ENCODE measurements around the gene SMAD1. TPM values are rescaled to one million over a fixed set of nuclear protein-coding genes. Genes with fewer than 3 reads are reported as not detected.
A peak's percentile ranks its signal among the peaks of the same experiment; 100 is the strongest.

Gene SMAD1
- total RNA-seq, 1 experiment from 2014 or later: 27.9 TPM

DNA sequence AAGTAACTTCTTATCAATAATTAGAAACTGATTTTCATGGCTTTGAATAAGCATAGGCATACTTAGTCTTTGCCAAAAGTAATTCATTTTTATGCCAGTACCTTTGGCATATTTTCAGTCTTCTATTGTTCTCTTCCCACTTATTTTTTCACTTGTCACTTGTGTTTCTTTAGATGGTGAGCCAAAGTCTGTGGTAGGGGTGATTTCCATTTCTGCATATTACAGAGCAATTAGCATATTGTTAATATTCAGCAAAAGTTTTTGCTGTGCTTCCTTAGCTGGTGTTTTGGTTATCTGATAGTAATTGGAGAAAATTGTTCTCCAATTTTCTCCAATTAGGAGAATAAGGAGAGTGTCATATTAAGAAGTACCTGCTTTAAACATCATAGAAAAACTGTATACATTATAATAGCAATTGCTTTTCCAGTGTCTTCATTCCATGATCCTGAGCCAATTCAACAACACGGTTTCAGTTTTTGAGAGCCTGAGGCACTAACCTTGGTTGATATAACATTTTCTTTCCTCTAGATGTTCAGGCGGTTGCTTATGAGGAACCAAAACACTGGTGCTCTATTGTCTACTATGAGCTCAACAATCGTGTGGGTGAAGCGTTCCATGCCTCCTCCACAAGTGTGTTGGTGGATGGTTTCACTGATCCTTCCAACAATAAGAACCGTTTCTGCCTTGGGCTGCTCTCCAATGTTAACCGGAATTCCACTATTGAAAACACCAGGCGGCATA is 64.7 kb downstream of the SMAD1 start:
- Mint-ChIP-seq H3K4me3 (ENCODE audit: unreplicated experiment) (peak overlapping the region; percentile 70), H3K4me1 (ENCODE audit: insufficient read depth, unreplicated experiment) (peaks cover 31% of the 10 kb centered on the region), H3K36me3 (ENCODE audit: insufficient read depth, unreplicated experiment) (peaks cover 31% of the 10 kb centered on the region), H3K9me3 (ENCODE audit: unreplicated experiment) (no peaks in the 10 kb centered on the region), H3K27me3 (ENCODE audit: insufficient read depth, unreplicated experiment) (no peaks in the 10 kb centered on the region), H3K27ac (ENCODE audit: low read depth, unreplicated experiment) (peak overlapping the region; percentile 87)
- DNase-seq (ENCODE audit: unreplicated experiment): peak; percentile 41
- TF ChIP-seq, protein P1, sequence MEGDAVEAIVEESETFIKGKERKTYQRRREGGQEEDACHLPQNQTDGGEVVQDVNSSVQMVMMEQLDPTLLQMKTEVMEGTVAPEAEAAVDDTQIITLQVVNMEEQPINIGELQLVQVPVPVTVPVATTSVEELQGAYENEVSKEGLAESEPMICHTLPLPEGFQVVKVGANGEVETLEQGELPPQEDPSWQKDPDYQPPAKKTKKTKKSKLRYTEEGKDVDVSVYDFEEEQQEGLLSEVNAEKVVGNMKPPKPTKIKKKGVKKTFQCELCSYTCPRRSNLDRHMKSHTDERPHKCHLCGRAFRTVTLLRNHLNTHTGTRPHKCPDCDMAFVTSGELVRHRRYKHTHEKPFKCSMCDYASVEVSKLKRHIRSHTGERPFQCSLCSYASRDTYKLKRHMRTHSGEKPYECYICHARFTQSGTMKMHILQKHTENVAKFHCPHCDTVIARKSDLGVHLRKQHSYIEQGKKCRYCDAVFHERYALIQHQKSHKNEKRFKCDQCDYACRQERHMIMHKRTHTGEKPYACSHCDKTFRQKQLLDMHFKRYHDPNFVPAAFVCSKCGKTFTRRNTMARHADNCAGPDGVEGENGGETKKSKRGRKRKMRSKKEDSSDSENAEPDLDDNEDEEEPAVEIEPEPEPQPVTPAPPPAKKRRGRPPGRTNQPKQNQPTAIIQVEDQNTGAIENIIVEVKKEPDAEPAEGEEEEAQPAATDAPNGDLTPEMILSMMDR (IDR thresholded peaks at IDR 0.05; ENCODE audit: unreplicated experiment): no peak
- ChIA-PET CTCF (interaction anchor here (0.6 to 2.1 kb wide), 6 partner anchors 10 to 364 kb away, joined by 3 to 15 read pairs (median 4); partner anchors contain the start of gene SMAD1), POLR2A (interaction anchor here (0.6 to 3.3 kb wide), 20 partner anchors 11 to 505 kb away, joined by 3 to 49 read pairs (median 4); partner anchors contain the start of genes ABCE1, ANAPC10, MMAA and SMAD1)
- intact Hi-C loops (cut with micrococcal nuclease): no loop called here
- no TSS peak for BruUV-seq (replicated peaks)

DNA sequence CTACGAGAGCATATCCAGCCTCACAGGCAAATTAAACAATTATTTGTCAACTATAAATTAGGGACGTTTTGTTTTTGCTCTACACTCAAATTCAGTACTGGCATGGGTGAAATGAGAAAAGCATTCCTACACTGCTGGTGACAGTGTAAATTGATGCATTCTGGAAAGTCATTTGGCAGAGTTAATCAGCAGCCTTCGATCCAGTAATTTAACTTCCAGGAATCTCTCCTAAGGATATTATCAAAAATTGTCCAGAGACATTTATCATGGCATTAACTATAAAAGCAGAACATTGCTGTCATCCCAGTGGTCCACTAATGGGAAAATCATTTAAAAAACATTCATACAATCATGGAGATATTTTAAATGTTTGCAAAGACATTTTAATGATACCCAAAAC is 70.0 kb downstream of the SMAD1 start:
- intact Hi-C loops (cut with micrococcal nuclease): no loop called here
- ChIA-PET CTCF (no interaction called here), POLR2A (interaction anchor here (0.7 kb wide), 1 partner anchor 38 kb away, joined by 3 read pairs; no protein-coding TSS in a partner anchor)
- no peaks in the 10 kb centered on the region for H3K9me3 Mint-ChIP-seq (ENCODE audit: unreplicated experiment)
- no TSS peak for BruUV-seq (replicated peaks)
- H3K4me1 Mint-ChIP-seq (ENCODE audit: insufficient read depth, unreplicated experiment): peaks cover 15% of the 10 kb centered on the region
- TF ChIP-seq, protein P1 (IDR thresholded peaks at IDR 0.05; ENCODE audit: unreplicated experiment): no peak
- no peak overlapping the region for H3K4me3 Mint-ChIP-seq (ENCODE audit: unreplicated experiment)
- H3K27me3 Mint-ChIP-seq (ENCODE audit: insufficient read depth, unreplicated experiment): no peaks in the 10 kb centered on the region
- no peak for DNase-seq (ENCODE audit: unreplicated experiment)
- H3K27ac Mint-ChIP-seq (ENCODE audit: low read depth, unreplicated experiment): no peak overlapping the region
- peaks cover 45% of the 10 kb centered on the region for H3K36me3 Mint-ChIP-seq (ENCODE audit: insufficient read depth, unreplicated experiment)

DNA sequence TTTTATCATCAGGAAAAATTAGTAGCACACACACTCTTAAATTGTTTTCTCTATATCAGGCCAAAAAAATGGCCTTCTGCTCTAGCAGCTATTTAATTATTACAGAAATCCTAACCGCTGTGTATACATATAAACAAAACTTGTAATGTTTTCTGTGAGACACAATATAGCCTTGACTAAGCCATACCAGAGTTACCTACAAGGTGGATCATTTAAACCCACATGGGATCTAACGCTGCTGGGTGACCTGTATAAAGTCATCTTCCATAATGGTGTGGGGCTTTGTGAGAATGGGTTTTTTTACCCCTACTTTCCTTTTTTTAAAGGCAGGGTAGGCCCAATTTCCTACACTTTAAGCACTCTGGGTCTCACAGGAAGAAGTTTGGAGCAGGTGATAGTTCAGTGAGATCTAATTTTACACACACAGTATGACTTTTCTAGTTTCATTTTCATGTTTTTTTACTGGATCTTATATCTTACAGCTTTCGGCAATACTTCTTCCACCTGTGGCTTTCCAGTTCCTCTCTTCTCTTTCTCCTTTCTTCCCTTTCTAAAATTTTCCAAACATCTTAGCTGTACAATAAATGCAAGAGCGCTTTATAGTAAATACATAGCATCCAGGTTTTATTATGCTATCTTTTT is 70.6 kb downstream of the SMAD1 start:
- CTCF ChIA-PET: interaction anchor here (0.6 to 2.2 kb wide), 3 partner anchors 18 to 374 kb away, joined by 3 to 11 read pairs (median 4); no protein-coding TSS in a partner anchor
- no peaks in the 10 kb centered on the region for H3K9me3 Mint-ChIP-seq (ENCODE audit: unreplicated experiment)
- TF ChIP-seq, protein P1 (IDR thresholded peaks at IDR 0.05; ENCODE audit: unreplicated experiment): no peak
- H3K27me3 Mint-ChIP-seq (ENCODE audit: insufficient read depth, unreplicated experiment): no peaks in the 10 kb centered on the region
- peaks cover 43% of the 10 kb centered on the region for H3K36me3 Mint-ChIP-seq (ENCODE audit: insufficient read depth, unreplicated experiment)
- peaks cover 12% of the 10 kb centered on the region for H3K4me1 Mint-ChIP-seq (ENCODE audit: insufficient read depth, unreplicated experiment)
- no peak overlapping the region for H3K27ac Mint-ChIP-seq (ENCODE audit: low read depth, unreplicated experiment)
- no peak overlapping the region for H3K4me3 Mint-ChIP-seq (ENCODE audit: unreplicated experiment)
- POLR2A ChIA-PET: interaction anchor here (0.6 kb wide), 1 partner anchor 43 kb away, joined by 3 read pairs; no protein-coding TSS in a partner anchor
- no TSS peak for BruUV-seq (replicated peaks)
- DNase-seq (ENCODE audit: unreplicated experiment): no peak
- intact Hi-C loops (cut with micrococcal nuclease): no loop called here

DNA sequence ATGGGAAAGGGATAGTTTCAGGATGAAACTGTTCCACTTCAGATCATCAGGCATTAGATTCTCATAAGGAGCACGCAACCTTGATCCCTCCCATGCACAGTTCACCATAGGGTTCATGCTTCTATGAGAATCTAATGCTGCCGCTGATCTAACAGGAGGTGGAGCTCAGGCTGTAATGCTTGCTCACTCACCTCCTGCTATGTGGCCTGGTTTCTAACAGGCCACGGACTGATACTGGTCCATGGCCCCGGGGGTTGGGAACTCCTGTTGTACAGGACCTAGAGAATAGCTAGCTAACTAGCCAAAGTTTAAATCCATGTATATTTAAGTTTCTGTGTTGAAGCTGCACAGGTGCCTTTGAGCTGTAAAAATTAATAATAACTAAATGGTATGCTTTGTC is 71.7 kb downstream of the SMAD1 start:
- DNase-seq (ENCODE audit: unreplicated experiment): no peak
- Mint-ChIP-seq H3K27me3 (ENCODE audit: insufficient read depth, unreplicated experiment) (no peaks in the 10 kb centered on the region), H3K36me3 (ENCODE audit: insufficient read depth, unreplicated experiment) (peaks cover 39% of the 10 kb centered on the region), H3K4me3 (ENCODE audit: unreplicated experiment) (no peak overlapping the region), H3K9me3 (ENCODE audit: unreplicated experiment) (no peaks in the 10 kb centered on the region), H3K27ac (ENCODE audit: low read depth, unreplicated experiment) (no peak overlapping the region), H3K4me1 (ENCODE audit: insufficient read depth, unreplicated experiment) (peaks cover 8% of the 10 kb centered on the region)
- POLR2A ChIA-PET: interaction anchor here (0.7 kb wide), 1 partner anchor 69 kb away, joined by 3 read pairs; no protein-coding TSS in a partner anchor
- TF ChIP-seq, protein P1 (IDR thresholded peaks at IDR 0.05; ENCODE audit: unreplicated experiment): no peak
- BruUV-seq (replicated peaks): no TSS peak
- CTCF ChIA-PET: interaction anchor here (0.5 to 2.2 kb wide), 5 partner anchors 12 to 319 kb away, joined by 3 to 11 read pairs (median 5); no protein-coding TSS in a partner anchor
- intact Hi-C loops (cut with micrococcal nuclease): no loop called here
